HepG2 (cell line): ENCODE measurements around the gene SMARCC1. TPM values are rescaled to one million over a fixed set of nuclear protein-coding genes. Genes with fewer than 3 reads are reported as not detected.

Experiments used
- ATAC-seq: fragments of 200-7000 bp; cut with Tn5 transposase; 3 replicates; pipeline ENCODE4 v1.9.1; 2020; ENCODE audit warnings: mild to moderate bottlenecking, moderate library complexity
- BruUV-seq: library from RNA; stranded (reverse); fragments of 400-500 nt; replicated peaks from 2 replicates; lab custom pipeline; 2021; lab: Mats Ljungman, UMichigan
- CTCF ChIA-PET: fragments of 300-600 bp; formaldehyde crosslinking; extraction: SDS; loops from one replicate; lab custom pipeline; 2021; ENCODE audit warnings: low total read pairs, inconsistent platforms, low intra/inter-chr PET ratio; lab: Yijun Ruan, JAX
- POLR2A ChIA-PET: fragments of 350-600 bp; sonication (Branson Sonifier 250); formaldehyde crosslinking; loops from one replicate; lab custom pipeline; 2020; ENCODE audit warnings: antibody characterized with exemption, inconsistent platforms; lab: Yijun Ruan, JAX
- DNase-seq: peaks from one replicate; pipeline ENCODE4 v3.0.0-alpha.2; 2015; ENCODE audit warnings: low spot score
- FAIRE-seq: peaks from 3 replicates; lab custom pipeline; 2011; peaks lifted over from hg19 to GRCh38; lab: Jason Lieb, UNC
- H2AFZ ChIP-seq: one replicate; pipeline ENCODE4 v1.6.1; 2011; ENCODE audit warnings: low read length, inconsistent platforms
- H3K27ac ChIP-seq: fragments of 300-600 bp; 3 replicates; pipeline ENCODE4 v1.8.0; 2011; ENCODE audit warnings: mixed run types, mild to moderate bottlenecking, mixed read lengths, low read length, inconsistent platforms; ENCODE audit not compliant: insufficient read depth; ENCODE audit errors: extremely low read length
- H3K27me3 ChIP-seq, 2 experiments: fragments of 200-600 bp in 1 of 2; 2 replicates in 1 of 2; 3 replicates in 1 of 2; pipeline versions ENCODE4 v1.6.0 to v1.8.0; 2011; ENCODE audit warnings: low read length in 2 of 2, mild to moderate bottlenecking in 2 of 2, moderate library complexity in 2 of 2, inconsistent platforms in 1 of 2; ENCODE audit not compliant: insufficient read depth in 2 of 2, control insufficient read depth in 1 of 2
- H3K36me3 ChIP-seq, 2 experiments: fragments of 200-600 bp in 1 of 2; replicated peaks in 1 of 2; 2 replicates in 1 of 2; 3 replicates in 1 of 2; pipeline versions ENCODE4 v1.5.1 to v1.8.0; 2011; ENCODE audit warnings: low read length in 2 of 2, inconsistent platforms in 1 of 2; ENCODE audit not compliant: insufficient read depth in 2 of 2, control insufficient read depth in 1 of 2
- H3K4me1 ChIP-seq: 2 replicates; pipeline ENCODE4 v1.5.1; 2012; ENCODE audit warnings: low read length, inconsistent platforms; ENCODE audit not compliant: insufficient read depth
- H3K4me2 ChIP-seq: 2 replicates; pipeline ENCODE4 v1.6.0; 2011; ENCODE audit warnings: low read depth, low read length, inconsistent platforms
- H3K4me3 ChIP-seq, 3 experiments: fragments of 200-600 bp in 1 of 3; sonication (generic), shearing (Covaris generic) in 1 of 3; replicated peaks in 1 of 3; 2 replicates each; pipeline ENCODE4 v1.5.1; 2011 to 2016; ENCODE audit warnings: low read length in 3 of 3, inconsistent platforms in 2 of 3, low read depth in 2 of 3, mild to moderate bottlenecking in 2 of 3, control low read depth in 1 of 3, mixed read lengths in 1 of 3; ENCODE audit not compliant: insufficient read depth in 1 of 3
- H3K79me2 ChIP-seq: one replicate; pipeline ENCODE4 v1.6.1; 2011; ENCODE audit warnings: low read length, inconsistent platforms; ENCODE audit not compliant: insufficient read depth
- H3K9ac ChIP-seq: 2 replicates; pipeline ENCODE4 v1.6.0; 2011; ENCODE audit warnings: mild to moderate bottlenecking, low read depth, low read length, inconsistent platforms; ENCODE audit not compliant: insufficient read depth
- H3K9me3 ChIP-seq: 2 replicates; pipeline ENCODE4 v1.5.1; 2012; ENCODE audit warnings: mild to moderate bottlenecking, low read length
- H4K20me1 ChIP-seq: 2 replicates; pipeline ENCODE4 v1.6.0; 2011; ENCODE audit warnings: inconsistent platforms, mild to moderate bottlenecking, low read length, moderate library complexity; ENCODE audit not compliant: insufficient read depth
- AGO2 ChIP-seq: fragments of 200-400 bp; formaldehyde crosslinking; optimal IDR thresholded peaks from 2 replicates; pipeline ENCODE3; 2017; ENCODE audit warnings: mild to moderate bottlenecking, low read depth, low read length, moderate library complexity
- KDM2A ChIP-seq: sonication (generic); formaldehyde crosslinking; IDR thresholded peaks from 2 replicates; pipeline ENCODE4 v1.4.0; 2020; ENCODE audit warnings: low read depth, missing genetic modification reagents, borderline replicate concordance
- NCOA5 ChIP-seq: sonication (generic); formaldehyde crosslinking; IDR thresholded peaks from 2 replicates; pipeline ENCODE4 v1.4.0; 2020; ENCODE audit warnings: missing genetic modification reagents
- POGK ChIP-seq: sonication (generic); formaldehyde crosslinking; conservative IDR thresholded peaks from 2 replicates; pipeline ENCODE4 v1.8.0; 2022; ENCODE audit warnings: mild to moderate bottlenecking, moderate library complexity, missing genetic modification reagents
- SOX13 ChIP-seq, 3 experiments: fragments of 450-650 bp in 1 of 3; sonication (generic) in 1 of 3; formaldehyde crosslinking in 1 of 3; IDR thresholded peaks in 2 of 3; conservative IDR thresholded peaks in 1 of 3; 2 replicates each; pipeline versions ENCODE4 v1.5.0 to v1.6.1; 2016 to 2020; ENCODE audit warnings: antibody characterized with exemption in 1 of 3, mild to moderate bottlenecking in 1 of 3, missing compliant biosample characterization in 1 of 3, missing genetic modification reagents in 1 of 3, moderate library complexity in 1 of 3
- U2AF2 ChIP-seq: fragments of 200-400 bp; formaldehyde crosslinking; IDR thresholded peaks from 2 replicates; pipeline ENCODE4 v1.6.1; 2017; ENCODE audit warnings: low read depth, mild to moderate bottlenecking, low read length
- WGBS: methylation state at CpG from one replicate; pipeline ENCODE4 v1.1.6; 2017; ENCODE audit warnings: low lambda C conversion rate; 5-methylcytosine and 5-hydroxymethylcytosine counted together
- in situ Hi-C: cut with HindIII; loops from 2 replicates; pipeline ENCODE4 v1.10.0; 2017; ENCODE audit warnings: low pct_unique_long_range_greater_than_20kb; ENCODE audit not compliant: extremely low pct_ligation_motif_present
- intact Hi-C: fragments of 100-400 bp; cut with micrococcal nuclease; formaldehyde crosslinking; loops from one replicate; pipeline ENCODE4 v1.10.0; 2022; ENCODE audit not compliant: unreplicated experiment
- polyA plus RNA-seq, 8 experiments: library from polyadenylated mRNA; depleted of rRNA in 3 of 8; stranded (reverse) in 7 of 8; unstranded in 1 of 8; fragments of >200 nt; fragmentation: Illumina TruSeq in 4 of 8; extraction: Trizol in 4 of 8; gene quantifications; 2 replicates each; pipeline versions ENCODE4 v1.2.1 to v1.2.3, GENCODE V29; 2011 to 2016; ENCODE audit warnings: low read depth in 4 of 8, missing spikeins in 1 of 8, mixed read lengths in 1 of 8; ENCODE audit not compliant: insufficient read depth in 1 of 8
- total RNA-seq, 5 experiments: library from RNA; depleted of rRNA; stranded (reverse); fragments of >200 nt; fragmentation: Illumina TruSeq; extraction: Trizol; gene quantifications; 2 replicates each; pipeline ENCODE4 v1.2.3, GENCODE V29; 2016; ENCODE audit warnings: low read depth in 1 of 5

The SMARCC1 gene
- total and polyA plus RNA-seq, 2 of the 13 experiments (the other 11 are each of a cell fraction or from before 2014, with no cell fraction given) = 47.9 to 58.4 TPM

GRCh38 chr3:47583320-47584075, 198.2 kb downstream of the SMARCC1 start:
- Histone ChIP-seq H3K27me3 (peaks cover 4 to 17% of the 10 kb centered on the region in 2 experiments), H3K4me2 (no peak overlapping the region), H3K4me3 (no peak overlapping the region), H2AFZ (no peak overlapping the region), H3K9me3 (no peaks in the 10 kb centered on the region), H3K9ac (no peak overlapping the region), H3K4me1 (peaks cover 13% of the 10 kb centered on the region), H3K27ac (no peak overlapping the region), H4K20me1 (no peaks in the 10 kb centered on the region), H3K79me2 (no peaks in the 10 kb centered on the region), H3K36me3 (peaks cover 11 to 26% of the 10 kb centered on the region in 2 experiments)
- ChIA-PET POLR2A (interaction anchor here (0.6 kb wide), 1 partner anchor 207 kb away, joined by 4 read pairs; no protein-coding TSS in a partner anchor), CTCF (no interaction called here)
- no TSS peak for BruUV-seq
- 62% methylated on average over 3 of the region's 3 CpGs for WGBS
- TF ChIP-seq SOX13 (IDR thresholded peaks at IDR 0.05) (0 out of 2 replicates have a peak, but pooled peaks have one; percentile 21), SOX13 (CRISPR knock-in tag; conservative IDR thresholded peaks at IDR 0.05 in 1 of 2, IDR thresholded peaks at IDR 0.05 in 1 of 2) (no peak), U2AF2 (no peak)
- DNase-seq (no peak), ATAC-seq (no peak), FAIRE-seq (no peak)
- intact Hi-C loops = no loop called here
- in situ Hi-C loops = no loop called here

GRCh38 chr3:47581835-47582234, 199.9 kb downstream of the SMARCC1 start:
- CTCF ChIA-PET = no interaction called here
- ATAC-seq (no peak), FAIRE-seq (no peak), DNase-seq (no peak)
- H3K9me3 ChIP-seq = no peaks in the 10 kb centered on the region
- 56% methylated on average over 4 of the region's 4 CpGs for WGBS
- H3K27me3 ChIP-seq = peaks cover 6 to 26% of the 10 kb centered on the region in 2 experiments
- no peak overlapping the region for H3K4me3 ChIP-seq
- H3K4me1 ChIP-seq = peaks cover 20% of the 10 kb centered on the region
- BruUV-seq = no TSS peak
- H2AFZ ChIP-seq = no peak overlapping the region
- no peak overlapping the region for H3K27ac ChIP-seq
- no peaks in the 10 kb centered on the region for H3K79me2 ChIP-seq
- peak; percentile 10 for TF ChIP-seq AGO2
- TF ChIP-seq KDM2A (CRISPR knock-in tag) = 0 out of 2 replicates have a peak, but pooled peaks have one; percentile 10
- TF ChIP-seq POGK (CRISPR knock-in tag) = peak; percentile 75; the same call in 1 of the 2 replicates
- TF ChIP-seq NCOA5 (CRISPR knock-in tag) = no peak
- H3K9ac ChIP-seq = no peak overlapping the region
- in situ Hi-C loops = no loop called here
- POLR2A ChIA-PET = no interaction called here
- H4K20me1 ChIP-seq = peaks cover 5% of the 10 kb centered on the region; the same call in 1 of the 2 replicates
- no peak overlapping the region for H3K4me2 ChIP-seq
- peaks cover 4 to 13% of the 10 kb centered on the region in 2 experiments; a peak in 3 of 5 replicates for H3K36me3 ChIP-seq
- intact Hi-C loops = no loop called here
